GM06990 (cell line): ENCODE results near the gene SCN5A.

Experiments used
- DNase-seq: peaks from one replicate; pipeline ENCODE4 v3.0.0-alpha.2; 2011; ENCODE audit not compliant: insufficient read length; ENCODE audit errors: extremely low read depth
- H3K27me3 ChIP-seq: replicated peaks from 2 replicates; pipeline ENCODE4 v1.6.0; 2011; ENCODE audit warnings: low read length; ENCODE audit not compliant: control insufficient read depth, insufficient read depth
- H3K36me3 ChIP-seq: 2 replicates; pipeline ENCODE4 v1.5.1; 2011; ENCODE audit warnings: low read length; ENCODE audit not compliant: control insufficient read depth, insufficient read depth
- H3K4me3 ChIP-seq: replicated peaks from 2 replicates; pipeline ENCODE4 v1.5.1; 2011; ENCODE audit warnings: low read depth, mild to moderate bottlenecking, control low read depth, low read length
- TF ChIP-seq, protein P1 (sequence below): IDR thresholded peaks from 2 replicates; pipeline ENCODE4 v1.5.1; 2011; ENCODE audit warnings: low read length, control low read depth, mild to moderate bottlenecking, inconsistent platforms; ENCODE audit not compliant: insufficient read depth, poor library complexity, severe bottlenecking

Gene SCN5A

DNA sequence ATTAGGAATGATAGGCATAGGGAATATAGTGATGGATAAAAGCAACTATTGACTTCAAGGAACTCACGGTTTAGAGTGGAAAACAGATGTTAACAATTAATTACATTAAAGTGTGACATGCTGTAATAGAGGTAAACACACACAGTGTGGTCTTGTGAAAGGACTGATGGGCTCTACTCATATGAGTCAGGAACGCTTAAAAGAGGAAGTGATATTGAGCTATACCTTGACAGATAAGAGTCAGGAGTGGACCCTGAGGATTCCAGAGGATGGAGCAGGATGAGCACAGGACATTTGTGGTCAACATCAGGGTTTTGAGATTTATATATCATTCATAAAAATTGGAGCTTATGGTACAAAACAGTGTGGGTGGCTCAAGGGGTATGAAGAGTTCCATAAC is 142.4 kb downstream of the SCN5A start:
- Histone ChIP-seq H3K4me3 (no peak overlapping the region), H3K27me3 (no peaks in the 10 kb centered on the region), H3K36me3 (peaks cover 2% of the 10 kb centered on the region)
- no peak for DNase-seq
- TF ChIP-seq, protein P1, sequence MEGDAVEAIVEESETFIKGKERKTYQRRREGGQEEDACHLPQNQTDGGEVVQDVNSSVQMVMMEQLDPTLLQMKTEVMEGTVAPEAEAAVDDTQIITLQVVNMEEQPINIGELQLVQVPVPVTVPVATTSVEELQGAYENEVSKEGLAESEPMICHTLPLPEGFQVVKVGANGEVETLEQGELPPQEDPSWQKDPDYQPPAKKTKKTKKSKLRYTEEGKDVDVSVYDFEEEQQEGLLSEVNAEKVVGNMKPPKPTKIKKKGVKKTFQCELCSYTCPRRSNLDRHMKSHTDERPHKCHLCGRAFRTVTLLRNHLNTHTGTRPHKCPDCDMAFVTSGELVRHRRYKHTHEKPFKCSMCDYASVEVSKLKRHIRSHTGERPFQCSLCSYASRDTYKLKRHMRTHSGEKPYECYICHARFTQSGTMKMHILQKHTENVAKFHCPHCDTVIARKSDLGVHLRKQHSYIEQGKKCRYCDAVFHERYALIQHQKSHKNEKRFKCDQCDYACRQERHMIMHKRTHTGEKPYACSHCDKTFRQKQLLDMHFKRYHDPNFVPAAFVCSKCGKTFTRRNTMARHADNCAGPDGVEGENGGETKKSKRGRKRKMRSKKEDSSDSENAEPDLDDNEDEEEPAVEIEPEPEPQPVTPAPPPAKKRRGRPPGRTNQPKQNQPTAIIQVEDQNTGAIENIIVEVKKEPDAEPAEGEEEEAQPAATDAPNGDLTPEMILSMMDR, result no peak

DNA sequence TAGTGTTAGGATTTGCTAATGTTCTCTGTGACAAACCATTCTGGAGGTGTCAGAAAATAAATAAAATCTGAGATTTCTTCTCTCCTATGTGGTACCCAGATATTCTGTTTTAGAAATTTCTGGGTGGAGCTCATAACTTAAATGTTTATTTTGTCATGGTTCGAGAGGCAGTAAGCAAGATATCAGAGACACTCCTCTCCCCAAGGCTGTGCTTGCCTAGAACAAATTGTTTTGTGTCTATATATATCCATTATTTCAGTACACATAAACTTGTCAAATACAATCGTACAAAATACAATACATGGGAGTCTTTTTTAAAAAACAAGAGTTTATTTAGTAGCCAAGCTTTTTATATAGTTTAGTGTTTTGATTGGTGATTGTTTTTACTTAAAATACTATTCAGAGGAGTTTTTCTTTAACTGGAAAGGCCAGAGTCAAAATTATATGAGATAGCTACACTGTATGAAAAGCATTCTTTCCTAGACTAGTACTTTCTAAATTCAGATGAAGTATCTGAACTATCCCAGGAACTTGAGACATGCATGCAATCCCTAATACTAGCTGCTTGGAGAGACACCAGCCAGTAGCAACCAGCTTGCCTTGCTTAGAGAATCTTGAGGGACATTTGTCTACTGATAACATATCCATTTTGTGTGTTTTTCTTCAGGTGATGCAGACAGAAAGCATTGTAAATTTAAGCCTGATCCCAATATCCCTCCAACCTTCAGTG is 148.6 kb downstream of the SCN5A start:
- H3K36me3 ChIP-seq, result peaks cover 7% of the 10 kb centered on the region

More for the DNA sequence above, 148.6 kb downstream of the SCN5A start:
- TF ChIP-seq, protein P1, result no peak
- no peak for DNase-seq
- no peaks in the 10 kb centered on the region for H3K27me3 ChIP-seq
- H3K4me3 ChIP-seq, result no peak overlapping the region
